Measurements from ENCODE around the gene ZNF609. TPM values are rescaled to one million over a fixed set of nuclear protein-coding genes. Genes with fewer than 3 reads are reported as not detected.

The ZNF609 gene
- total and polyA plus RNA-seq, 4 donors: 4.6 to 18.1 (median 8.0) TPM

GRCh38 chr15:64712353-64712752 lies 252.0 kb downstream of the ZNF609 start:
- 87% methylated on average over 2 of the region's 2 CpGs for WGBS
- Histone ChIP-seq H3K9ac (ENCODE audit: low read depth in 1 of 2, low read length in 2 of 2) (no peak overlapping the region), H3K4me1 (ENCODE audit: control insufficient read depth in 4 of 4, insufficient read depth in 4 of 4, low read length in 3 of 4) (peaks cover 0 to 8% (median 2%) of the 10 kb centered on the region in 4 donors), H3K36me3 (ENCODE audit: control insufficient read depth in 4 of 4, insufficient read depth in 3 of 4, low read depth in 1 of 4, low read length in 3 of 4) (no peaks in the 10 kb centered on the region), H3K9me3 (ENCODE audit: control insufficient read depth in 4 of 4, low read length in 3 of 4) (no peaks in the 10 kb centered on the region), H3K27me3 (ENCODE audit: control insufficient read depth in 4 of 4, insufficient read depth in 4 of 4, low read length in 3 of 4) (no peaks in the 10 kb centered on the region), H3K4me3 (ENCODE audit: low read depth in 1 of 3, low read length in 3 of 3) (no peak overlapping the region), H3K27ac (ENCODE audit: low read depth in 1 of 2, low read length in 2 of 2) (no peak overlapping the region)
- no peak for DNase-seq (ENCODE audit: low spot score)
- TF ChIP-seq ATF3 (IDR thresholded peaks at IDR 0.05) (no peak), HNF4G (IDR thresholded peaks at IDR 0.05) (no peak), FOXA2 (IDR thresholded peaks at IDR 0.05) (no peak), EGR1 (IDR thresholded peaks at IDR 0.05; ENCODE audit: low read depth in 2 of 2) (no peak), ZBTB33 (IDR thresholded peaks at IDR 0.05) (no peak), JUND (IDR thresholded peaks at IDR 0.05) (no peak), GABPA (IDR thresholded peaks at IDR 0.05 in 1 of 2, conservative IDR thresholded peaks at IDR 0.05 in 1 of 2) (no peak), SP1 (IDR thresholded peaks at IDR 0.05) (no peak), YY1 (IDR thresholded peaks at IDR 0.05) (no peak), NR2F2 (IDR thresholded peaks at IDR 0.05) (no peak)

- H3K27ac ChIP-seq (ENCODE audit: low read depth in 1 of 2, low read length in 2 of 2): peak overlapping the region; percentile 40 to 61
- no peak overlapping the region for H3K4me3 ChIP-seq (ENCODE audit: low read depth in 1 of 3, low read length in 3 of 3)
- peak; percentile 13 to 20 for TF ChIP-seq RAD21 (IDR thresholded peaks at IDR 0.05)
- TF ChIP-seq EGR1 (IDR thresholded peaks at IDR 0.05; ENCODE audit: low read depth in 2 of 2): no peak
- TF ChIP-seq FOXA1 (IDR thresholded peaks at IDR 0.05): no peak
- TF ChIP-seq ATF3 (IDR thresholded peaks at IDR 0.05): peak; percentile 58
- peak; percentile 62 for TF ChIP-seq ZBTB33 (IDR thresholded peaks at IDR 0.05)
- peak; percentile 59 for TF ChIP-seq MAX (IDR thresholded peaks at IDR 0.05)
- peak; percentile 32 for TF ChIP-seq FOXA2 (IDR thresholded peaks at IDR 0.05)
- TF ChIP-seq REST (IDR thresholded peaks at IDR 0.05): no peak
- TF ChIP-seq YY1 (IDR thresholded peaks at IDR 0.05): peak; percentile 87
- TF ChIP-seq TAF1 (conservative IDR thresholded peaks at IDR 0.05): no peak
- peak; percentile 78 for TF ChIP-seq SP1 (IDR thresholded peaks at IDR 0.05)
- no peak for TF ChIP-seq GABPA (IDR thresholded peaks at IDR 0.05 in 1 of 2, conservative IDR thresholded peaks at IDR 0.05 in 1 of 2)
- TF ChIP-seq RXRA (IDR thresholded peaks at IDR 0.05): peak; percentile 64 to 76
- TF ChIP-seq CTCF (IDR thresholded peaks at IDR 0.05; ENCODE audit: low read depth, low read length, missing input control): no peak
- TF ChIP-seq HNF4A (conservative IDR thresholded peaks at IDR 0.05): peak; percentile 85
- peak; percentile 49 for TF ChIP-seq HNF4G (IDR thresholded peaks at IDR 0.05)
- TF ChIP-seq NR2F2 (IDR thresholded peaks at IDR 0.05): no peak
- peak; percentile 29 to 42 for TF ChIP-seq JUND (IDR thresholded peaks at IDR 0.05)
- no peaks in the 10 kb centered on the region for H3K27me3 ChIP-seq (ENCODE audit: control insufficient read depth in 4 of 4, insufficient read depth in 4 of 4, low read length in 3 of 4)
- no peak overlapping the region for H3K9ac ChIP-seq (ENCODE audit: low read depth in 1 of 2, low read length in 2 of 2)
- no peak for DNase-seq (ENCODE audit: low spot score)
- H3K9me3 ChIP-seq (ENCODE audit: control insufficient read depth in 4 of 4, low read length in 3 of 4): no peaks in the 10 kb centered on the region
- WGBS: 40% methylated on average over 6 of the region's 6 CpGs
- H3K4me1 ChIP-seq (ENCODE audit: control insufficient read depth in 4 of 4, insufficient read depth in 4 of 4, low read length in 3 of 4): peaks cover 0 to 5% (median 1%) of the 10 kb centered on the region in 4 donors
- H3K36me3 ChIP-seq (ENCODE audit: control insufficient read depth in 4 of 4, insufficient read depth in 3 of 4, low read depth in 1 of 4, low read length in 3 of 4): no peaks in the 10 kb centered on the region
Observed at GRCh38 chr15:64713592-64713991, 253.2 kb downstream of the ZNF609 start.

Measured in liver (tissue), 9 donors.